Lower leg skin (tissue), 4 donors: Measurements from ENCODE around the gene ZNF138. TPM values are rescaled to one million over a fixed set of nuclear protein-coding genes. Genes with fewer than 3 reads are reported as not detected.
"Not testable (repeated sequence)": the region's sequence is repeated elsewhere in the genome, so short reads cannot be mapped to it uniquely, and the experiment has no call there.

Source experiments
- DNase-seq, 2 donors: peaks; one replicate each; pipeline ENCODE4 v3.0.0-alpha.2; 2019; ENCODE audit warnings: low spot score in 2 of 2
- H3K4me3 ChIP-seq: fragments of 200-600 bp; sonication (generic); 2 replicates; pipeline ENCODE4 v1.5.1; 2017; ENCODE audit warnings: mild to moderate bottlenecking, low read depth; ENCODE audit not compliant: poor library complexity, severe bottlenecking
- POLR2A ChIP-seq, 2 donors: fragments of 450-650 bp; IDR thresholded peaks; one replicate each; pipeline ENCODE4 v1.6.1; 2016 to 2017; ENCODE audit warnings: antibody characterized with exemption in 2 of 2, mild to moderate bottlenecking in 1 of 2, moderate library complexity in 1 of 2
- WGBS, 2 donors: methylation state at CpG; one replicate each; pipeline ENCODE4 v1.1.5; 2018; 5-methylcytosine and 5-hydroxymethylcytosine counted together
- intact Hi-C: fragments of 100-400 bp; cut with DNase I; formaldehyde crosslinking; loops from one replicate; pipeline ENCODE4 v1.15.0; 2023; ENCODE audit warnings: low total_unique reads
- total RNA-seq, 4 donors: library from RNA; depleted of rRNA; stranded (reverse); fragments of >200 nt; gene quantifications; one replicate each; pipeline ENCODE4 v1.1.0, GENCODE V29; 2016
- TF ChIP-seq, protein P1 (sequence below), 3 donors: fragments of 450-650 bp; IDR thresholded peaks; one replicate each; pipeline ENCODE4 v1.5.1; 2016; ENCODE audit warnings: antibody characterized with exemption in 3 of 3, mild to moderate bottlenecking in 3 of 3, moderate library complexity in 2 of 3

ZNF138 gene
- total RNA-seq, 4 donors from 2014 or later: 21.8 to 36.0 (median 25.2) TPM

DNA sequence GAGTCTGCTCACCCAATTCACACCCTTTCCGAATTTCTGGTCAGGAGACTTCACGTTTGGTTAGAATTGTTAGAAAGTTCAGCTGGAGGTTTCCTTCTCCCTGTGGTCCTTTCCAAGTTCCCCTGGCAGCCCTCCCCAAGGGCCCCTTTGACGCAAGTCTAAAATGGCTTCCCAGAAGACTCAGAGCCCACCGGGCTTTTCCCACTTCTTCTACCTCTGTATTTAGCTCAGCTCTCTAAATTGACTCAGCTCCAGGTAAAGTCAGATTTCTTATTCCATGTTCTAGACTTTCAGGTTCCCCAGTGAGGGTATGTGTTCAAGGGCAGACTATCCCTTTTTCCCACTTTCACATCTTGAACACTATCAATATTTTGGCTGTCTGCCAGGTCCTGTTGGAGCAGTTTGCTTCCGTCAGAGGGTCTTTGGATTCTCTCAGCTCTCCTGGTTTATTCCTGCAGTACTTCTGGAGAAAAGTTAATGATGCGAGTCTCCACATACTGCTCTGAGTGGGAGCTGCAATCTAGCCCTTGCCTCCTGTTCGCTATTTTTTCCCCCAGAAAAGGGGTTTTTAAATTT is 55.8 kb downstream of the ZNF138 start:
- no peak for TF ChIP-seq POLR2A (IDR thresholded peaks at IDR 0.05)
- TF ChIP-seq, protein P1, sequence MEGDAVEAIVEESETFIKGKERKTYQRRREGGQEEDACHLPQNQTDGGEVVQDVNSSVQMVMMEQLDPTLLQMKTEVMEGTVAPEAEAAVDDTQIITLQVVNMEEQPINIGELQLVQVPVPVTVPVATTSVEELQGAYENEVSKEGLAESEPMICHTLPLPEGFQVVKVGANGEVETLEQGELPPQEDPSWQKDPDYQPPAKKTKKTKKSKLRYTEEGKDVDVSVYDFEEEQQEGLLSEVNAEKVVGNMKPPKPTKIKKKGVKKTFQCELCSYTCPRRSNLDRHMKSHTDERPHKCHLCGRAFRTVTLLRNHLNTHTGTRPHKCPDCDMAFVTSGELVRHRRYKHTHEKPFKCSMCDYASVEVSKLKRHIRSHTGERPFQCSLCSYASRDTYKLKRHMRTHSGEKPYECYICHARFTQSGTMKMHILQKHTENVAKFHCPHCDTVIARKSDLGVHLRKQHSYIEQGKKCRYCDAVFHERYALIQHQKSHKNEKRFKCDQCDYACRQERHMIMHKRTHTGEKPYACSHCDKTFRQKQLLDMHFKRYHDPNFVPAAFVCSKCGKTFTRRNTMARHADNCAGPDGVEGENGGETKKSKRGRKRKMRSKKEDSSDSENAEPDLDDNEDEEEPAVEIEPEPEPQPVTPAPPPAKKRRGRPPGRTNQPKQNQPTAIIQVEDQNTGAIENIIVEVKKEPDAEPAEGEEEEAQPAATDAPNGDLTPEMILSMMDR (IDR thresholded peaks at IDR 0.05): no peak
- no peak for DNase-seq
- 59 to 61% methylated on average over 7 of the region's 7 CpGs for WGBS, 2 donors
- H3K4me3 ChIP-seq: no peak overlapping the region
- intact Hi-C loops: no loop called here

DNA sequence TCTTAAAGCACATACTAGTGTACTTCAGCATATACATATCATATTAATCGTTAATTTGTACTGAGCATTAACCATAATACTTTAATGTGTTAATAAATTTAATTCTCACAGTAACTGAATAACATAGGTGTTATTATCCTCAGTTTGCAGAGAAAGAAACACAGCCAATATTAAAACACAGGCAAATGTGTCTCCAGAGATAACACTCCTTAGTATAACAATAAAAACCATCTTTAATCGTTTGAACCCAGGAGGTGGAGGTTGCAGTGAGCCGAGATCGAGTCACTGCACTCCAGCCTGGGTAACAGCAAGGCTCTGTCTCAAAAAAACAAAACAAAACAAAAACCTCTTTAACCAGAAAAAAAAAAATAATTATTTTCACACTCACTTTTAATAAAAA is 59.5 kb downstream of the ZNF138 start:
- H3K4me3 ChIP-seq: no peak overlapping the region
- TF ChIP-seq, protein P1 (IDR thresholded peaks at IDR 0.05): no peak
- no peak for TF ChIP-seq POLR2A (IDR thresholded peaks at IDR 0.05)
- 67 to 96% methylated on average over 4 of the region's 4 CpGs for WGBS, 2 donors
- DNase-seq: no peak
- intact Hi-C loops: no loop called here

DNA sequence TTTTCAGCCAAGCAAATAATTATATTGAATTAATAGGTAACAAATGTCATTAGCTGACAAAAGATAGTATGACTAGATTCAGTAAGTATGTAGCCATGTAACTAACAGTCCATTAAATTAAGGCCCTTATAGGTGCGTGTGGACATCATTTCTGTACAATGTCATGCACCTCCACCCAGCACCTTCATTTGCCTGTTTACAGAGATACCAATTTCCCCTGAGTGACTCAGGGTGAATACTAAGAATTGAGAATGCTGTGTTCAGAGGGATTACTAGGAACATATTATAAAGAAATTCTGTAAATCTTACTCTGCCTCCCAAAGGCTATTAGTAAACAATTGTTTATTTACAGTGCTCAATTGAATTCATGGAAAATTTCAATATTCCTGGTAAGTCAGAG is 60.7 kb downstream of the ZNF138 start:
- no peak for DNase-seq
- intact Hi-C loops: no loop called here
- WGBS, 2 donors: 79 to 94% methylated on average over 1 of the region's 1 CpG

DNA sequence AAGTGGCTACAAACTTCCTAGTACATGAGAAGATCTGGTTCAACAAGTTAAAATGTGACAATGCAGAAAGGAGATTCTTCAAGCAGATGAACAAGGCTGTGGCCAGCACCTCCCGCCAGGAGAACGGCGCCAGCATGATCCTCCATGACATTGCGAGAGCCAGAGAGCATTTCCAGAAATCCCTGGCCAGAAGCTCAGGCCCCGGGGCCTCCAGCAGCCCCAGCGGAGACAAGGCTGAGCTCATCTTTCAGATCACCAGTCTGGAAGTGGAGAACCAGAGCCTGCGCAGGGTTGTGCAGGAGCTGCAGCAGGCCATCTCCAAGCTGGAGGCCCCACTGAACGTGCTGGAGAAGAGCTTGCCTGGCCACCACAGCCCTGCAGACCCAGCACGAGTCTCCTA is 68.8 kb downstream of the ZNF138 start:
- 89 to 98% methylated on average over 9 of the region's 9 CpGs for WGBS, 2 donors
- no peak for TF ChIP-seq POLR2A (IDR thresholded peaks at IDR 0.05)
- TF ChIP-seq, protein P1 (IDR thresholded peaks at IDR 0.05): no peak
- no peak overlapping the region for H3K4me3 ChIP-seq
- intact Hi-C loops: no loop called here
- DNase-seq: no peak

More for the DNA sequence above, 60.7 kb downstream of the ZNF138 start:
- TF ChIP-seq, protein P1 (IDR thresholded peaks at IDR 0.05): no peak
- H3K4me3 ChIP-seq: no peak overlapping the region

DNA sequence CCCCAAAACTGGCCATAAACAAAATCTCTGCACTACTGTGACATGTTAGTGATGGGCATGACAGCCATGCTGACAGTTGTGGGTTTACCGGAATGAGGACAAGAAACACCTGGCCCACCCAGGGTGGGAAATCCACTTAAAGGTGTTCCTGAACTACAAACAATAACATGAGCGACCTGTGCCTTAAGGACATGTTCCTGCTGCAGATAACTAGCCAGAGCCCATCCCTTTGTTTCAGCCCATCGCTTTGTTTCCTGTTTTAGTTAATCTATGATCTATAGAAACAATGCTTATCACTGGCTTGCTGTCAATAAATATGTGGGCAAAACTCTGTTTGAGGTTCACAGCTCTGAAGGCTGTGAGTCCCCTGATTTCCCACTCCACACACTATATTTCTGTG is 69.3 kb downstream of the ZNF138 start:
- intact Hi-C loops, DNase-seq: not testable (repeated sequence)

DNA sequence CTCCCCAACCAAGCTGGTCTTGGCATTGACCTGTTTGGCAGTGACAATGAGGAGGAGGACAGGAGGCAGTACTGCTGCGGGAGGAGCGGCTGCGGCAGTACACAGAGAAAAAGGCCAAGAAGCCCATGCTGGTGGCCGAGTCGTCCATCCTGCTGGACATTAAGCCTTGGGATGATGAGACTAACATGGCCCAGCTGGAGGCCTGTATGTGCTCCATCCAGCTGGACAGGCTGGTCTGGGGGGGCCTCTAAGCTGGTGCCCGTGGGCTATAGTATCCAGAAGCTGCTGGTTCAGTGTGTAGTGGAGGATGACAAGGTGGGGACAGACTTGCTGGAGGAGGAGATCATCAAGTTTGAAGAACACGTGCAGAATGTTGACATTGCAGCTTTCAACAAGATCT is 69.7 kb downstream of the ZNF138 start:
- DNase-seq: no peak
- TF ChIP-seq POLR2A (IDR thresholded peaks at IDR 0.05): no peak
- TF ChIP-seq, protein P1 (IDR thresholded peaks at IDR 0.05): no peak

More for the DNA sequence above, 69.3 kb downstream of the ZNF138 start:
- WGBS, 2 donors: 94% methylated on average over 3 of the region's 3 CpGs
- H3K4me3 ChIP-seq: not testable (repeated sequence)

More for the DNA sequence above, 69.7 kb downstream of the ZNF138 start:
- WGBS, 2 donors: 76 to 83% methylated on average over 7 of the region's 7 CpGs
- H3K4me3 ChIP-seq: no peak overlapping the region
- intact Hi-C loops: no loop called here
